Measurements from ENCODE around the gene OPCML.

DNA sequence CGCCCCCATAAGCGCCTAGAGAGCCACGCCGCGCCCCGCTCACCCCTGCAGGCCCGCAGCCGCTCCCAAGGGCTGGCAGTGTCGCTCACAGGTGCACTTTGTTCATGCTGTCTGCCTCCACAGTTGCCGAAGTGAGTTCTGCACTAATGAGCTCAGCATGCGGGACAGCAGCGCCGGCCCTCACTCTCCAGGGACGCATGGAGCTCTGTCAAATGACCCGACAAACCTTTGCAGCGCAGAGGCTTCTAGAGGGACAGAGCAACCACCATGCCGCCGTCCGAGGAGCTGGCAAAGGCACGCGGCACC lies 170.7 kb downstream of the OPCML start:
- TF ChIP-seq, protein P1, sequence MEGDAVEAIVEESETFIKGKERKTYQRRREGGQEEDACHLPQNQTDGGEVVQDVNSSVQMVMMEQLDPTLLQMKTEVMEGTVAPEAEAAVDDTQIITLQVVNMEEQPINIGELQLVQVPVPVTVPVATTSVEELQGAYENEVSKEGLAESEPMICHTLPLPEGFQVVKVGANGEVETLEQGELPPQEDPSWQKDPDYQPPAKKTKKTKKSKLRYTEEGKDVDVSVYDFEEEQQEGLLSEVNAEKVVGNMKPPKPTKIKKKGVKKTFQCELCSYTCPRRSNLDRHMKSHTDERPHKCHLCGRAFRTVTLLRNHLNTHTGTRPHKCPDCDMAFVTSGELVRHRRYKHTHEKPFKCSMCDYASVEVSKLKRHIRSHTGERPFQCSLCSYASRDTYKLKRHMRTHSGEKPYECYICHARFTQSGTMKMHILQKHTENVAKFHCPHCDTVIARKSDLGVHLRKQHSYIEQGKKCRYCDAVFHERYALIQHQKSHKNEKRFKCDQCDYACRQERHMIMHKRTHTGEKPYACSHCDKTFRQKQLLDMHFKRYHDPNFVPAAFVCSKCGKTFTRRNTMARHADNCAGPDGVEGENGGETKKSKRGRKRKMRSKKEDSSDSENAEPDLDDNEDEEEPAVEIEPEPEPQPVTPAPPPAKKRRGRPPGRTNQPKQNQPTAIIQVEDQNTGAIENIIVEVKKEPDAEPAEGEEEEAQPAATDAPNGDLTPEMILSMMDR (IDR thresholded peaks at IDR 0.05; ENCODE audit: low read depth, low read length, poor library complexity, severe bottlenecking), result no peak
- TF ChIP-seq EZH2phosphoT487 (IDR thresholded peaks at IDR 0.05; ENCODE audit: borderline replicate concordance, low read length), result no peak

Data from DOHH2 (cell line).